A549 (cell line): ENCODE data around the gene ANXA10.

Experiments used
- CTCF ChIP-seq: fragments of >200 bp; sonication (Bioruptor Twin); formaldehyde crosslinking; IDR thresholded peaks from 3 replicates; pipeline ENCODE4 v1.5.1; 2016
- ELK1 ChIP-seq: fragments of 150-350 bp; IDR thresholded peaks from 2 replicates; pipeline ENCODE4 v1.6.1; 2014; ENCODE audit warnings: low read depth, mild to moderate bottlenecking, low read length
- HOXA7 ChIP-seq: fragments of 250-450 bp; sonication (Bioruptor Pico); IDR thresholded peaks from 2 replicates; pipeline ENCODE4 v1.5.0; 2020; ENCODE audit warnings: mild to moderate bottlenecking, moderate library complexity
- KDM1A ChIP-seq: fragments of 200-600 bp; sonication (generic); IDR thresholded peaks from 2 replicates; pipeline ENCODE4 v1.6.1; 2016; ENCODE audit warnings: low read depth, mild to moderate bottlenecking
- MAFK ChIP-seq: fragments of 450-650 bp; IDR thresholded peaks from 2 replicates; pipeline ENCODE4 v1.6.1; 2014; ENCODE audit not compliant: partially characterized antibody
- MAX ChIP-seq: IDR thresholded peaks from 2 replicates; pipeline ENCODE4 v1.6.1; 2012
- NFE2L2 ChIP-seq: fragments of 150-350 bp; conservative IDR thresholded peaks from 2 replicates; pipeline ENCODE4 v1.6.1; 2014; ENCODE audit warnings: low read length
- PBX3 ChIP-seq: IDR thresholded peaks from 2 replicates; pipeline ENCODE4 v1.6.1; 2012
- POLR2A ChIP-seq: IDR thresholded peaks from 2 replicates; pipeline ENCODE4 v1.6.1; 2012; ENCODE audit warnings: mild to moderate bottlenecking, low read length
- ZFP36 ChIP-seq: fragments of 450-650 bp; IDR thresholded peaks from 2 replicates; pipeline ENCODE4 v1.6.1; 2014; ENCODE audit warnings: borderline replicate concordance; ENCODE audit not compliant: partially characterized antibody

GRCh38 chr4:168218645-168219044 lies 126.3 kb downstream of the ANXA10 start:
- TF ChIP-seq MAFK: no peak
- no peak for TF ChIP-seq CTCF
- no peak for TF ChIP-seq POLR2A
- TF ChIP-seq MAX: no peak
- no peak for TF ChIP-seq NFE2L2
- no peak for TF ChIP-seq PBX3
- no peak for TF ChIP-seq KDM1A
- TF ChIP-seq ZFP36: no peak
- TF ChIP-seq HOXA7 (CRISPR knock-in tag): no peak
- TF ChIP-seq ELK1: no peak
